HG02870 (cell line): Measurements from ENCODE around the gene SLC25A21.
"Not testable (repeated sequence)": the region's sequence is repeated elsewhere in the genome, so short reads cannot be mapped to it uniquely, and the experiment has no call there.

ENCODE experiments used
- ATAC-seq: cut with Tn5 transposase; IDR thresholded peaks from one replicate; pipeline ENCODE4 v1.9.1; 2021; ENCODE audit warnings: mild to moderate bottlenecking, moderate library complexity; ENCODE audit not compliant: unreplicated experiment

SLC25A21 gene

GRCh38 chr14:37187294-37187693, 14.9 kb upstream of the SLC25A21 start:
- no peak for ATAC-seq

GRCh38 chr14:37186865-37187264, 14.5 kb upstream of the SLC25A21 start:
- no peak for ATAC-seq

GRCh38 chr14:37185670-37186069, 13.3 kb upstream of the SLC25A21 start:
- ATAC-seq: no peak

GRCh38 chr14:37184520-37184919, 12.1 kb upstream of the SLC25A21 start:
- ATAC-seq: not testable (repeated sequence)

GRCh38 chr14:37181441-37181840, 9.0 kb upstream of the SLC25A21 start:
- no peak for ATAC-seq

GRCh38 chr14:37180886-37181285, 8.5 kb upstream of the SLC25A21 start:
- not testable (repeated sequence) for ATAC-seq

GRCh38 chr14:37179896-37180502, 7.6 kb upstream of the SLC25A21 start:
- no peak for ATAC-seq

GRCh38 chr14:37172936-37173614, 669 bp upstream of the SLC25A21 start:
- ATAC-seq: no peak

GRCh38 chr14:37171678-37172023, 755 bp downstream of the SLC25A21 start:
- ATAC-seq: no peak

- ATAC-seq: no peak
These were observed 1.4 kb downstream of the SLC25A21 start for GRCh38 chr14:37170993-37171392.

GRCh38 chr14:37170237-37170636, 2.2 kb downstream of the SLC25A21 start:
- no peak for ATAC-seq

- ATAC-seq: no peak
These were observed 3.7 kb downstream of the SLC25A21 start for GRCh38 chr14:37168721-37169120.

GRCh38 chr14:37167151-37168047, 5.0 kb downstream of the SLC25A21 start:
- no peak for ATAC-seq

GRCh38 chr14:37165794-37166193, 6.6 kb downstream of the SLC25A21 start:
- ATAC-seq: no peak

- ATAC-seq: not testable (repeated sequence)
These were observed 10.1 kb downstream of the SLC25A21 start for GRCh38 chr14:37162307-37162706.

- ATAC-seq: no peak
These were observed 14.4 kb downstream of the SLC25A21 start for GRCh38 chr14:37157987-37158386.

GRCh38 chr14:37153483-37153882, 18.9 kb downstream of the SLC25A21 start:
- no peak for ATAC-seq

- no peak for ATAC-seq
These were observed 19.4 kb downstream of the SLC25A21 start for GRCh38 chr14:37153005-37153404.

GRCh38 chr14:37150414-37150813, 22.0 kb downstream of the SLC25A21 start:
- no peak for ATAC-seq

GRCh38 chr14:37147310-37147880, 25.0 kb downstream of the SLC25A21 start:
- ATAC-seq: no peak

GRCh38 chr14:37146438-37146837, 26.0 kb downstream of the SLC25A21 start:
- not testable (repeated sequence) for ATAC-seq
